Astrocyte of the hippocampus (primary cell): ENCODE results near the gene MS4A15.
"Not testable (repeated sequence)": the region's sequence is repeated elsewhere in the genome, so short reads cannot be mapped to it uniquely, and the experiment has no call there.

Experiments
- DNase-seq: peaks from one replicate; pipeline ENCODE4 v3.0.0; 2011; ENCODE audit warnings: low read depth, low spot score

Gene MS4A15

GRCh38 chr11:60756307-60757032 lies at the start of gene MS4A15:
TSS of gene MS4A15 (plus strand) at chr11:60756867. CDS start at chr11:60763734, 6,867 bp downstream.
- DNase-seq: peak; percentile 23

- no peak for DNase-seq
Measured at GRCh38 chr11:60706931-60707330, 49.7 kb upstream of the MS4A15 start.

- no peak for DNase-seq
Measured at GRCh38 chr11:60710482-60710881, 46.2 kb upstream of the MS4A15 start.

- DNase-seq: no peak
Measured at GRCh38 chr11:60711276-60711675, 45.4 kb upstream of the MS4A15 start.

- DNase-seq: not testable (repeated sequence)
Measured at GRCh38 chr11:60713423-60713822, 43.2 kb upstream of the MS4A15 start.

GRCh38 chr11:60717956-60718355 lies 38.7 kb upstream of the MS4A15 start:
- no peak for DNase-seq

- DNase-seq: no peak
Measured at GRCh38 chr11:60718524-60719316, 37.9 kb upstream of the MS4A15 start.

GRCh38 chr11:60719391-60719790 lies 37.3 kb upstream of the MS4A15 start:
- DNase-seq: no peak

- no peak for DNase-seq
Measured at GRCh38 chr11:60720460-60720859, 36.2 kb upstream of the MS4A15 start.

- no peak for DNase-seq
Measured at GRCh38 chr11:60724420-60724819, 32.2 kb upstream of the MS4A15 start, which contains the start of gene MS4A18. TSS of gene MS4A18 (plus strand) at chr11:60724720.

GRCh38 chr11:60725592-60725991 lies 31.1 kb upstream of the MS4A15 start:
- no peak for DNase-seq

- no peak for DNase-seq
Measured at GRCh38 chr11:60731586-60731985, 25.1 kb upstream of the MS4A15 start.

- no peak for DNase-seq
Measured at GRCh38 chr11:60734279-60734678, 22.4 kb upstream of the MS4A15 start.

GRCh38 chr11:60739114-60739513 lies 17.6 kb upstream of the MS4A15 start:
- no peak for DNase-seq

GRCh38 chr11:60740573-60740972 lies 16.1 kb upstream of the MS4A15 start:
- no peak for DNase-seq

GRCh38 chr11:60741421-60741820 lies 15.2 kb upstream of the MS4A15 start:
- no peak for DNase-seq

GRCh38 chr11:60743058-60743457 lies 13.6 kb upstream of the MS4A15 start:
- DNase-seq: no peak

GRCh38 chr11:60744114-60744513 lies 12.6 kb upstream of the MS4A15 start:
- DNase-seq: no peak

GRCh38 chr11:60747359-60747873 lies 9.3 kb upstream of the MS4A15 start:
- DNase-seq: no peak

GRCh38 chr11:60748225-60748624 lies 8.4 kb upstream of the MS4A15 start:
- DNase-seq: no peak

GRCh38 chr11:60748821-60749220 lies 7.8 kb upstream of the MS4A15 start:
- DNase-seq: no peak

GRCh38 chr11:60750911-60751310 lies 5.8 kb upstream of the MS4A15 start:
- no peak for DNase-seq

GRCh38 chr11:60753309-60753708 lies 3.4 kb upstream of the MS4A15 start:
- no peak for DNase-seq
